Retinal pigment epithelial cell (primary cell): ENCODE measurements around the gene OR9A2.

Source experiments
- DNase-seq: peaks from one replicate; pipeline ENCODE4 v3.0.0-alpha.2; 2010; ENCODE audit warnings: low read depth
- H3K4me3 ChIP-seq: 2 replicates; pipeline ENCODE4 v1.5.1; 2011; ENCODE audit warnings: mild to moderate bottlenecking, low read length, control low read depth, moderate library complexity
- TF ChIP-seq, protein P1 (sequence below): conservative IDR thresholded peaks from 2 replicates; pipeline ENCODE4 v1.5.1; 2011; ENCODE audit warnings: low read depth, low read length, control low read depth, inconsistent platforms

The OR9A2 gene, protein sequence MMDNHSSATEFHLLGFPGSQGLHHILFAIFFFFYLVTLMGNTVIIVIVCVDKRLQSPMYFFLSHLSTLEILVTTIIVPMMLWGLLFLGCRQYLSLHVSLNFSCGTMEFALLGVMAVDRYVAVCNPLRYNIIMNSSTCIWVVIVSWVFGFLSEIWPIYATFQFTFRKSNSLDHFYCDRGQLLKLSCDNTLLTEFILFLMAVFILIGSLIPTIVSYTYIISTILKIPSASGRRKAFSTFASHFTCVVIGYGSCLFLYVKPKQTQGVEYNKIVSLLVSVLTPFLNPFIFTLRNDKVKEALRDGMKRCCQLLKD

DNA sequence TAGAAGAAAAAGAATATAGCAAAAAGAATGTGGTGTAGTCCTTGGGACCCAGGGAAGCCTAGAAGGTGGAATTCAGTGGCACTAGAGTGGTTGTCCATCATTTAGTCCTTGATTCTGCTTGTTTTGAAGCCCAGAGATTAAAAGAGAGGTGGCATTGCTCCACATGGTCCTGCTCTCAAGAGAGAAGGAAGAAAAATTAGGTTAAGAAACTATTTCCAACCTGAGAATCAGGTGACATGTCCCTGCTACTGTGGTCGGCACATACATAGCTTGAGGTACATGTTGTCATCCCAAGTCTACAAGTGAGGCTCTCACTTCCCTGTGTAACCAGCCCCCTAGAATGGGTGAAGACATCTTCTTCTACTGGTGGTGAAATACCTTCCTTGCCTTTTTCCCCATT lies at the start of gene OR9A2:
TSS of gene OR9A2 (minus strand) at position 101 of the 400 bp plus-strand sequence. CDS start at position 101, 0 bp downstream.
- TF ChIP-seq, protein P1, sequence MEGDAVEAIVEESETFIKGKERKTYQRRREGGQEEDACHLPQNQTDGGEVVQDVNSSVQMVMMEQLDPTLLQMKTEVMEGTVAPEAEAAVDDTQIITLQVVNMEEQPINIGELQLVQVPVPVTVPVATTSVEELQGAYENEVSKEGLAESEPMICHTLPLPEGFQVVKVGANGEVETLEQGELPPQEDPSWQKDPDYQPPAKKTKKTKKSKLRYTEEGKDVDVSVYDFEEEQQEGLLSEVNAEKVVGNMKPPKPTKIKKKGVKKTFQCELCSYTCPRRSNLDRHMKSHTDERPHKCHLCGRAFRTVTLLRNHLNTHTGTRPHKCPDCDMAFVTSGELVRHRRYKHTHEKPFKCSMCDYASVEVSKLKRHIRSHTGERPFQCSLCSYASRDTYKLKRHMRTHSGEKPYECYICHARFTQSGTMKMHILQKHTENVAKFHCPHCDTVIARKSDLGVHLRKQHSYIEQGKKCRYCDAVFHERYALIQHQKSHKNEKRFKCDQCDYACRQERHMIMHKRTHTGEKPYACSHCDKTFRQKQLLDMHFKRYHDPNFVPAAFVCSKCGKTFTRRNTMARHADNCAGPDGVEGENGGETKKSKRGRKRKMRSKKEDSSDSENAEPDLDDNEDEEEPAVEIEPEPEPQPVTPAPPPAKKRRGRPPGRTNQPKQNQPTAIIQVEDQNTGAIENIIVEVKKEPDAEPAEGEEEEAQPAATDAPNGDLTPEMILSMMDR: no peak
- no peak within 1 kb of the TSS for H3K4me3 ChIP-seq
- DNase-seq: no peak

DNA sequence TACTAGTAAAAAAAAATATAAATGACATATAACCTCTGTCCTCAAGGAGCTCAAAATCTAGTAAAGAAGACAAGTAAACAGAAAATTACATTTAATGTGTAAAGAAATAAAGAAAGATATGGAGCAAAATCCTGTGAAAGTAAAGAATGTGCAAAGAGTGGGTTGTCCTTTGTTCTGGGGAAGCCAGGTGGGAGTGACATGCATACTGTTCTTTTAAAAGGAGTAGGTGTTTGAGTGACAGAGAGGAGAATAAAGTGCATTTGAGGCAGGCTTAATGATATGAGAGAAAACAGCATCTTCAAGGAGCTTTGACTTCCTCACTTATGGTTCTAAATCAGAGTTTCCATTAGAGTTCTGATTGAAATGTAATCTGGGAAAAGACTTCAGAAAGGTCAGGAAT lies 47.2 kb upstream of the OR9A2 start:
- DNase-seq: no peak
- TF ChIP-seq, protein P1: no peak
- no peak overlapping the region for H3K4me3 ChIP-seq

DNA sequence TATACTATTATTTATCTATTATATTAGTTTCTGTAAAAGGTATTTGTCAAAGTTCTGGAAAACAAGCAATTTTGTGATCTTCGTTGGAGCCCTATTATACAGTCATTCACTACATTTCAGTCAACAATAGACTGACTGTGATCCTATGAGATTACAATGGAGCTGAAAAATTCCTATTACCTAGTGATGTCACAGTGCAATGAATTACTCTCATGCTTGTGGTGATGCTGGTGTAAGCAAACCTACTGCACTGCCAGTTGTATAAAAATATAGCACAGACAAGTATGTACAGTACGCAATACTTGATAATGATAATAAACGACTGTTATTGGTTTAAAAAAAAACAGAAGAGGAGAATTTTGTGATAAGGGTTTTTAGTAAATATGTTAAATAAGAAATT lies 46.6 kb upstream of the OR9A2 start:
- H3K4me3 ChIP-seq: no peak overlapping the region
- TF ChIP-seq, protein P1: no peak
- DNase-seq: no peak

DNA sequence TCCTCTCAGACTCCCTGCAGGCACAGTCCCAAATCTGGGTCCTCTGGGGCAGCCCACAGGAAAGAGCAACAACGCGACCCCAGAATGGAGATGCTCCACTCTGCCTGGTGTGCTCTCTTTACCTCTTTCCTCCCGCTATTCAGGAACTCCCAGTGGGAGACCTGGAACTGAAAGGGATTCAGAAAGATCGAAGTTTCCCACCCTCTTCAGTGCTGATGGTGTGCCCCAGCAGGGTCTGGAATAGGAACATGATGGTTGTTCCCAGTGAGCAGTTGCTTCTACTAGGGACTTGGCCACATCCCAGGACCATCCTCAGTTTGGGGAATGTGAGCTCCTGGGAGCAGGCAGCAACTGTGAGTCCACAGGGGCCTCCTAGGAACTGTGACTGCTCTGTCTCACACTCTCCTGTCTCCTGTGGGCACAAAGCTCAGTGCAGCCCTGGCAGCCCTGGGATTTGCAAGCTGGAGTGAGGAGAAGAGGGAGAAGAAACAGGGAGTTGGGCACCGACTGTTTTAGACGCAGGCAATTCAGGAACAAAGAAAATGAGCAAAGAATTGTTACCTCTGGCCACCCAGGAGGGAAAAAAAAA lies 43.1 kb upstream of the OR9A2 start:
- TF ChIP-seq, protein P1: no peak
- H3K4me3 ChIP-seq: no peak overlapping the region
- no peak for DNase-seq

DNA sequence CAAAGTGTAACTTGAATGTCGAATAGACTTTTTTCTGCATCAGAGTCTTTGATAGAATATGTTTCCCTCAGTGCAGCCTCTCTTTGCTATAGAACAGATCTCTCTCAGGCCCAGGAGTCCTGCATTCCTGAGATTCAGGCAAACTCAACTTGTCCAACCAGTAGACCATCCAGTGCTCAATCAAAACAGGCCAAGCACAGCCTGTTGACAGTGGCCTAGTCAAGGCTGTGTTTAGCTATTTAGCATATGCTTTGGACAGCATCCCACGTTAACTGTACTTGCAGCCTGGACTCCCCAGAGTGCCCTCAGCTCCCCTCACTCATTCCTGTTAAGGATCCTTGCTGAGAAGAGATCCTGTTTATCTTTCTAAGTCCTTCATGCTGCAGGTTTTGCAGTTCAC lies 41.5 kb upstream of the OR9A2 start:
- H3K4me3 ChIP-seq: no peak overlapping the region
- TF ChIP-seq, protein P1: no peak
- DNase-seq: no peak

DNA sequence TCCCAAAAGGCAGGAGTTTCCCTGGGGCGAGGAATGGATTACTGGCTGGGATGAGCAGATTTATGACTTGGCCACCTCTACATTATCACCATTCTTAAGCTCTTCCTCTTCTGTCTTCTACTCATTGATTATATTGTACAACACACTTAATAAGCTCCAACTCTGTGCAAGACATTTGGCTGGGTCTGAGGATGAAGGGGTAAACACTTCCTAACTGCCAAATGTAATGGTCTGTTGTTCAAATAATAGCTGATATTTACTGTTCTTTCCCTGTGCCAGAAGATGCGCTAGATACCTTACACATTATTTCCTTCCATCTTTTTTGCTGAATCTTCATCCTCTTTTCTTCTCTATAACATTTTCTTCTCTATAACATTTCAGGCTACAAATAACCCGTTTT lies 36.8 kb upstream of the OR9A2 start:
- TF ChIP-seq, protein P1: no peak
- no peak for DNase-seq
- no peak overlapping the region for H3K4me3 ChIP-seq

DNA sequence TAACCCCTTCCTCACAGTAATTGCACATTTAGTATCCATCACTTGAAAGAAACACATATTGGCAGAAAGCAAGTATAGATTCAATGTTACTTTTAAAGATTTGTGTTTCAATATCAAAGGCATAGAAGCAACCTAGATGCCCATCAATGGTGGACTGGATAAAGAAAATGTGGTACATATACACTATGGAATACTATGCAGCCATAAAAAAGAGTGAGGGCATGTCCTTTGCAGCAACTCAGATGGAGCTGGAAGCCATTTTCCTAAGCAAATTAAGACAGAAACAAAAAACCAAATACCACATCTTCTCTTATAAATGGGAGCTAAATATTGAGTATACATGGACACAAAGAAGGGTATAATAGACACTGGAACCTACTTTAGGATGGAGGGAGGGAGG lies 28.8 kb upstream of the OR9A2 start:
- no peak overlapping the region for H3K4me3 ChIP-seq
- no peak for DNase-seq
- TF ChIP-seq, protein P1: no peak
